ENCODE data around the gene CAMTA1.
A peak's percentile ranks its signal among the peaks of the same experiment; 100 is the strongest.

CAMTA1 gene

GRCh38 chr1:6866825-6867224 is 81.6 kb downstream of the CAMTA1 start:
- Histone ChIP-seq H2AFZ (ENCODE audit: low read depth, low read length) (no peak overlapping the region), H3K9ac (ENCODE audit: low read depth, low read length) (no peak overlapping the region), H3K4me1 (ENCODE audit: insufficient read depth, low read length) (no peaks in the 10 kb centered on the region), H3K27ac (ENCODE audit: low read length) (no peak overlapping the region), H3K4me3 (ENCODE audit: low read depth in 1 of 2, low read length in 2 of 2) (no peak overlapping the region), H3K4me2 (ENCODE audit: insufficient read depth, low read length) (no peak overlapping the region), H3K79me2 (ENCODE audit: insufficient read depth, low read length) (peaks cover 32% of the 10 kb centered on the region), H3K9me3 (ENCODE audit: insufficient read depth, low read length, severe bottlenecking) (no peaks in the 10 kb centered on the region), H4K20me1 (ENCODE audit: insufficient read depth, low read length) (peaks cover 26% of the 10 kb centered on the region), H3K27me3 (ENCODE audit: insufficient read depth, low read length, poor library complexity) (no peaks in the 10 kb centered on the region), H3K36me3 (ENCODE audit: insufficient read depth, low read length) (peaks cover 3% of the 10 kb centered on the region; the same call in 1 of the 2 replicates)
- DNase-seq (no peak), ATAC-seq (ENCODE audit: insufficient read depth, low read depth) (no peak)
- no peak for TF ChIP-seq EZH2 (IDR thresholded peaks at IDR 0.05; ENCODE audit: borderline replicate concordance, low read depth, low read length, severe bottlenecking)
- no peak for TF ChIP-seq CTCF (IDR thresholded peaks at IDR 0.05; ENCODE audit: borderline replicate concordance, extremely low read depth, low read length, poor library complexity, severe bottlenecking)

GRCh38 chr1:6867321-6867720 is 82.1 kb downstream of the CAMTA1 start:
- Histone ChIP-seq H2AFZ (ENCODE audit: low read depth, low read length) (no peak overlapping the region), H3K27me3 (ENCODE audit: insufficient read depth, low read length, poor library complexity) (no peaks in the 10 kb centered on the region), H3K27ac (ENCODE audit: low read length) (no peak overlapping the region), H3K79me2 (ENCODE audit: insufficient read depth, low read length) (peaks cover 32% of the 10 kb centered on the region), H3K9ac (ENCODE audit: low read depth, low read length) (no peak overlapping the region), H3K4me3 (ENCODE audit: low read depth in 1 of 2, low read length in 2 of 2) (no peak overlapping the region), H3K9me3 (ENCODE audit: insufficient read depth, low read length, severe bottlenecking) (no peaks in the 10 kb centered on the region), H3K4me2 (ENCODE audit: insufficient read depth, low read length) (no peak overlapping the region), H3K4me1 (ENCODE audit: insufficient read depth, low read length) (no peaks in the 10 kb centered on the region), H3K36me3 (ENCODE audit: insufficient read depth, low read length) (peaks cover 3% of the 10 kb centered on the region; the same call in 1 of the 2 replicates), H4K20me1 (ENCODE audit: insufficient read depth, low read length) (peaks cover 26% of the 10 kb centered on the region)
- ATAC-seq (ENCODE audit: insufficient read depth, low read depth): no peak
- no peak for TF ChIP-seq EZH2 (IDR thresholded peaks at IDR 0.05; ENCODE audit: borderline replicate concordance, low read depth, low read length, severe bottlenecking)
- DNase-seq: no peak

- Histone ChIP-seq H3K4me3 (ENCODE audit: low read depth in 1 of 2, low read length in 2 of 2) (no peak overlapping the region), H3K27ac (ENCODE audit: low read length) (no peak overlapping the region), H3K27me3 (ENCODE audit: insufficient read depth, low read length, poor library complexity) (no peaks in the 10 kb centered on the region), H4K20me1 (ENCODE audit: insufficient read depth, low read length) (peaks cover 26% of the 10 kb centered on the region), H3K9ac (ENCODE audit: low read depth, low read length) (no peak overlapping the region), H3K4me2 (ENCODE audit: insufficient read depth, low read length) (no peak overlapping the region), H3K4me1 (ENCODE audit: insufficient read depth, low read length) (no peaks in the 10 kb centered on the region), H2AFZ (ENCODE audit: low read depth, low read length) (no peak overlapping the region), H3K79me2 (ENCODE audit: insufficient read depth, low read length) (peaks cover 32% of the 10 kb centered on the region), H3K9me3 (ENCODE audit: insufficient read depth, low read length, severe bottlenecking) (no peaks in the 10 kb centered on the region), H3K36me3 (ENCODE audit: insufficient read depth, low read length) (peaks cover 3% of the 10 kb centered on the region; the same call in 1 of the 2 replicates)
- ATAC-seq (ENCODE audit: insufficient read depth, low read depth) (peak; percentile 31; the same call in 1 of the 3 replicates), DNase-seq (no peak)
- TF ChIP-seq CTCF (IDR thresholded peaks at IDR 0.05; ENCODE audit: borderline replicate concordance, extremely low read depth, low read length, poor library complexity, severe bottlenecking) (no peak), EZH2 (IDR thresholded peaks at IDR 0.05; ENCODE audit: borderline replicate concordance, low read depth, low read length, severe bottlenecking) (no peak)
These were observed 82.7 kb downstream of the CAMTA1 start for GRCh38 chr1:6867729-6868659.

GRCh38 chr1:6868660-6869380 is 83.6 kb downstream of the CAMTA1 start:
- Histone ChIP-seq H3K4me1 (ENCODE audit: insufficient read depth, low read length) (no peaks in the 10 kb centered on the region), H3K4me2 (ENCODE audit: insufficient read depth, low read length) (no peak overlapping the region), H3K27ac (ENCODE audit: low read length) (no peak overlapping the region), H3K27me3 (ENCODE audit: insufficient read depth, low read length, poor library complexity) (no peaks in the 10 kb centered on the region), H2AFZ (ENCODE audit: low read depth, low read length) (no peak overlapping the region), H3K9me3 (ENCODE audit: insufficient read depth, low read length, severe bottlenecking) (no peaks in the 10 kb centered on the region), H4K20me1 (ENCODE audit: insufficient read depth, low read length) (peaks cover 23% of the 10 kb centered on the region), H3K9ac (ENCODE audit: low read depth, low read length) (no peak overlapping the region), H3K4me3 (ENCODE audit: low read depth in 1 of 2, low read length in 2 of 2) (no peak overlapping the region), H3K36me3 (ENCODE audit: insufficient read depth, low read length) (peaks cover 9% of the 10 kb centered on the region), H3K79me2 (ENCODE audit: insufficient read depth, low read length) (peaks cover 32% of the 10 kb centered on the region)
- TF ChIP-seq CTCF (IDR thresholded peaks at IDR 0.05; ENCODE audit: borderline replicate concordance, extremely low read depth, low read length, poor library complexity, severe bottlenecking) (no peak), EZH2 (IDR thresholded peaks at IDR 0.05; ENCODE audit: borderline replicate concordance, low read depth, low read length, severe bottlenecking) (no peak)
- ATAC-seq (ENCODE audit: insufficient read depth, low read depth): peak; percentile 70
- DNase-seq: no peak

Measured in DND-41 (cell line).